GM18951 (cell line): ENCODE measurements around the gene SYT14.
"Not testable (repeated sequence)": the region's sequence is repeated elsewhere in the genome, so short reads cannot be mapped to it uniquely, and the experiment has no call there.

Experiments used
- POLR2A ChIP-seq: IDR thresholded peaks from 4 replicates; pipeline ENCODE4 v1.6.1; 2011; ENCODE audit warnings: mild to moderate bottlenecking; ENCODE audit not compliant: insufficient read length, insufficient read depth; ENCODE audit errors: extremely low read depth
- in situ Hi-C: fragments of 300-500 bp; cut with MboI; formaldehyde crosslinking; loops from one replicate; pipeline ENCODE4 v1.12.0; 2022; ENCODE audit warnings: low sequenced_read_pairs, mixed read lengths, inconsistent platforms; ENCODE audit not compliant: unreplicated experiment

The SYT14 gene

GRCh38 chr1:209937996-209938959, at the start of gene SYT14:
Gene SYT14, plus strand, starts transcription at chr1:209938217. Its CDS starts 48 bp downstream, at chr1:209938265.
- in situ Hi-C loops, result no loop called here
- no peak for TF ChIP-seq POLR2A

DNA sequence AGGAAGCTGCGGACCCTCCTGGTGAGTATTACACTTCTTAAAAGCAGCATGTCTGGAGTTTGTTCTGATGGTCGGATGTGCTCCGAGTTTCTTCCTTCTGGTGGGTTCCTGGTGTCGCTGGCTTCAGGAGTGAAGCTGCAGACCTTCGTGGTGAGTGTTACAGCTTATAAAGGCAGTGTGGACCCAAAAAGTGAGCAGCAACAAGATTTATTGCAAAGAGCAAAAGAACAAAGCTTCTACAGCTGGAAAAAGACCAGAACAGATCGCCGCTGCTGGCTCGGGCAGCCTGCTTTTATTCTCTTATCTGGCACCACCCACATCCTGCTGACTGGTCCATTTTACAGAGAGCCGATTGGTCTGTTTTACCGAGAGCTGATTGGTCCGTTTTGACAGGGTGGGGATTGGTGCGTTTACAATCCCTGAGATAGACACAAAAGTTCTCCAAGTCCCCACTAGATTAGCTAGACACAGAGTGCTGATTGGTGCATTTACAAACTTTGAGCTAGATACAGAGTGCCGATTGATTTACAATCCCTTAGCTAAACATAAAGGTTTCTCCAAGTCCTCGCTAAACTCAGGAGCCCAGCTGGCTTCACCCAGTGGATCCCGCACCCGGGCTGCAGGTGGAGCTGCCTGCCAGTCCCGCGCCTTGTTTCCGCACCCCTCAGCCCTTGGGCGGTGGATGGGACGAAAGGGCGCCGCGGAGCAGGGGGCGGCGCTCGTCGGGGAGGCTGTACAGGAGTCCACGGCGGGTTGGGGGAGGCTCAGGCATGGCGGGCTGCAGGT, 49.5 kb upstream of the SYT14 start:
- in situ Hi-C loops, result not testable (repeated sequence)

GRCh38 chr1:209889077-209889418, 49.0 kb upstream of the SYT14 start:
- TF ChIP-seq POLR2A, result no peak
- in situ Hi-C loops, result no loop called here

DNA sequence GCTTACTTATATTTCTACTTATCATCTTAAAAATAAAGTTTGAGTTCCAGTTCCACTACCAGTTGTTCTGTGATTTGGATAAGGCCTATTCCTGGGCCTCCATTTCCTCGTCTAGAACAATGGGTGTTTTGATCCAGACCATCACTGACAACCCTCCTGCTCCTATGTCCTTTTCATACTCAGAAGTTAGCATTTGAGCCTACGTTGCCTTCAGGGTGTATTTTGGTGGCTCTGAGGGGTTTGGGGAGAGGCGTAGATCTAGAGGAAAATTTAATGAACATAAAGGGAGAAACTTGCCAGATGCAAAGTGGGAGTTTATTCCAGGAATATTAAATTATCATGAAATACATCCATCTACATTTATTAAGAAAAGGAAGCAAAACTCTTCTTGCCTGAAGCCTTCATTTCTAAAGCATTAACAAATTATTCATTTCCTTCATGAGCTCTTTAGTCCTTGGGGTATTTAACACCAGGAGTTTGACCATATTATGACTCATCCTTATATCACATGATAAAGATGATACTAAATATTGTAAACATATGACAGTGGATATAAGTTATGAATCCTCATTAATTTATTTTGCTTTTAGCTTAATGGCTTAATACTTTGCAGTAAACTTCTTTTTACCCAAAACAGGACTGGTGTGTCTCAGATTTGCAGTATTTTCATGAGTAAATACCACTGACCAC, 47.2 kb upstream of the SYT14 start:
- no peak for TF ChIP-seq POLR2A
- in situ Hi-C loops, result no loop called here

DNA sequence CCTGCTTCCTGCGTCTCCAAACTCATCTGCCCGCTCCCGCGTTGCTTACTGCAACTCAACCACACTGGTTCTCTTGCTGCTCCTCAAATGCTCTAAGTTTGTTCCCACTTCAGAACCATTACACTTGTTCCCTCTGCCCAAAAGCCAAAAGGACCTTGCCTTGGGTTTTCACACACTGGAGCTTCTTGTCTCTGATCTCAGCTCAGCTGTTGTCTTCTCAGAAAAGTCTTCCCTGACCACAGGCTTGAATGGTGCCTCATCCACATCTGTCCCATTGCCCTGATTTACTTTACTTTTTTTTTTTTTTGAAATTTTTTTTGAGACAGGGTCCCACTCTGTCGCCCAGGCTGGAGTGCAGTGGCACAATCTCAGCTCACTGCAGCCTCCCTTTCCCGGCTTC, 44.3 kb upstream of the SYT14 start:
- in situ Hi-C loops, result no loop called here
- TF ChIP-seq POLR2A, result no peak

GRCh38 chr1:209895709-209896108, 42.3 kb upstream of the SYT14 start:
- in situ Hi-C loops, result no loop called here
- TF ChIP-seq POLR2A, result no peak

DNA sequence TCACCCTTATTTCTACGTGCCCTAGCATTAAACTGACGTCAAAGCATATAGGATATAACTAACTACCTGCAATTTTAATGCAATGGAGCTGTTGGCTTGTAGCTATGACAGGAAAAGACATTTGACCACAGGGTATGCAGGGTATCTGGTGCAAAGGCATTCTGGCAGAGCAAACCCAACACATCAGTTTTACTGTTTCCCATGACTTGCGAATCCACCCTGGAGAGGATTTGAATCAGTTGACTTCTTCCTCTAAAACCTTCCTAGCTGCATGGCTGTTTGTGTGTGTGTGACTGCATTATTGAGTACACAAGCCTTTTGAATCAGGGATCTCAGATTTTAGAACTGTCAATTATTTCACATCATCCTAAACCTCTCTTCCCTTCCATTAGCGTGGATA, 41.7 kb upstream of the SYT14 start:
- in situ Hi-C loops, result no loop called here
- TF ChIP-seq POLR2A, result no peak

GRCh38 chr1:209898271-209898670, 39.7 kb upstream of the SYT14 start:
- in situ Hi-C loops, result not testable (repeated sequence)

- in situ Hi-C loops, result not testable (repeated sequence)
Observed at GRCh38 chr1:209898851-209899250, 39.2 kb upstream of the SYT14 start.

DNA sequence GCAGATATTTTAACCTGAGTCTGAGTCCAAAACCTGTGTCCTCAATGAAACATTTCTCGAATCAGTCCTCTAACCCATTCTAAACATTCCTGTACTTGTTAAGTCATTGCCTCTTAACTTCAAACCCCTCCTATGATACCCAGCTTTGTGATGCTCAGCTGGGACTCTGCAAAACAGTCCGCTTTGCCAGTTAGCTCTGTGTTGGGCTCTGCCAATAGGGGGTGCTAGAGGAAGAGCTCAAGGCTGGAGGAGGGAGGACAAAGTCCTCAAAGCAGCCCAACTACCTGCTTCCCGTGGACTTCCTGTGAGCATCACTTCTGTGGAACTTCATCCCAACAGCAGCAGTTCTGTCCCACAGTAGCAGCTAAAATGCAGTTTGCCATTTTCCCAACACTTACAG, 38.1 kb upstream of the SYT14 start:
- in situ Hi-C loops, result no loop called here
- no peak for TF ChIP-seq POLR2A

DNA sequence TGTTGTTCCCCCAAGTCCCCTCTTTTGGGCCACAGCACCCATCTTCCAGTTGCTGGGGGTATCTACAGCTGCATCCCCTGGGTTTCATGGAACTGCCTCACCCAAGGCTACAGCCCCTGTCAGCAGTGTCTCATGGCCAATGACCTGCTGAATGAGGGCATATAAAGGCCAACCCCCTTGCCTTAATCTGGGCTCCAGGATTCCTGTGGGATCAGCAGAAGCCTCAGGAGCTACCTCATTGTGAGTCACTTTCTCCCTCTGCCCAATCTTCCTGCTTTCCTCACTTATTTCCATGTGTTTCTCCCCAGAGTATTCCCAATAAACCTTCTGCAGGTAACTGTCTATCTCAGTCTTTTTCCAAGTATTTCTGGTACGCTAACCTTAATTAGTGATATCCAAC, 37.3 kb upstream of the SYT14 start:
- no peak for TF ChIP-seq POLR2A
- in situ Hi-C loops, result no loop called here

DNA sequence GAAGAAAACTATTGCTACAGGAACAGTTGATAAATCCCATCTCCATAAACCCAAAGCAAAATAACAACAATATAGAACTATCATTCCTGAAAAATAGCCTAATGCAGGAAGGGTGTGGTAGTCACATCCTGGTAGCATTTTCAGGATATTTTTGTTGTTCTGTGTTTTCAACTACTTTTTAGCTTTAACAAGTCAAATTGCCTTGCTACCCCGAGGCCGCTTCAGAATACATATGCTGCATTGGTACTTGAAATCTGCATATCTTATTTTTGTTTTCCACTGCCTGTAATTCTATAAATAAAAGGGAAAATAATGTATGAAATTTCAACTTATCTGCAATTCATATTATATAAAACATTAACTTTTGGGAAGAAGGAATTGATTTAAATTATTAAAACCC, 36.8 kb upstream of the SYT14 start:
- TF ChIP-seq POLR2A, result no peak
- in situ Hi-C loops, result no loop called here

DNA sequence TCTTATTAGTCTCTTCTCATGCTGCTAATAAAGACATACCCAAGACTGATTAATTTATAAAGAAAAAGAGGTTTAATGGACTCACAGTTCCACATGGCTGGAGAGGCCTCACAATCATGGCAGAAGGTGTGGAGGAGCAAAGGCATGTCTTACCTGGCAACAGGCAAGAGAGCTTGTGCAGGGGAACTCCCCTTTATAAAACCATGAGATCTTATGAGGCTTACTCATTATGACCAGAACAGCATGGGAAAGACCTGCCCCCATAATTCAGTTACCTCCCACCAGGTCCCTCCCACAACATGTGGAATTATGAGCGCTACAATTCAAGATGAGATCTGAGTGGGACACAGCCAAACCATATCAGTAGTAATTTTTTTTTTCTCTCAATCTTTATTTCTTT, 33.2 kb upstream of the SYT14 start:
- in situ Hi-C loops, result not testable (repeated sequence)

DNA sequence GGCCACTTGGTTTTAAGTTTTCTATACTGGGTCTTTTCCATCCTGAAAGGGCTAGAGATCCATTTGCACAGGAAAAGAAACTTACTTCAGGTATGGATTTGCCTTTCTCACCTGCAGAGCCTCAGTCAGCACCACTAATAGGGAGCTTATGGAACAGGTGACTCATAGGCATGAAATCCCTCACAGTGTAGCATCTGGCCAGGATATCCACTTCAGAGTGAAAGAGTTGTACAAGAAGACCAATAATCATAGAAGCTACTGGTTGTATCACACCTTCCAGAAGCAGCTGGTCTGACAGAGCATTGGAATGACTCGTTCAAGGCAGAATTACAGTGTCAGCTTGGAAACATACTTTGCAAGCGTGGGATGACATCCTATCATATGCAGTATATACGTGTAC, 26.3 kb upstream of the SYT14 start:
- in situ Hi-C loops, result no loop called here
- no peak for TF ChIP-seq POLR2A
